SK-N-SH treated with all-trans-retinoic acid at 6 μM for 48 hours (cell line): ENCODE measurements around the gene REEP6.

Experiments used
- ATAC-seq: fragments of 200-7000 bp; cut with Tn5 transposase; 3 replicates; pipeline ENCODE4 v1.9.1; 2020; ENCODE audit warnings: mild to moderate bottlenecking, moderate library complexity
- ARNTL ChIP-seq: fragments of 450-650 bp; formaldehyde crosslinking; IDR thresholded peaks from 2 replicates; pipeline ENCODE4 v1.5.0; 2020; ENCODE audit warnings: low read depth, mild to moderate bottlenecking, moderate library complexity, borderline replicate concordance
- BACH2 ChIP-seq: fragments of 250-450 bp; sonication (Bioruptor Pico); IDR thresholded peaks from 2 replicates; pipeline ENCODE4 v1.9.0; 2021; ENCODE audit warnings: mild to moderate bottlenecking, borderline replicate concordance
- CREB5 ChIP-seq: fragments of 250-450 bp; sonication (Bioruptor Pico); IDR thresholded peaks from 2 replicates; pipeline ENCODE4 v1.5.1; 2020; ENCODE audit warnings: low read depth, mild to moderate bottlenecking, moderate library complexity
- CSDC2 ChIP-seq: fragments of 250-450 bp; sonication (Bioruptor Pico); IDR thresholded peaks from 2 replicates; pipeline ENCODE4 v1.5.0; 2020; ENCODE audit warnings: mild to moderate bottlenecking, moderate library complexity
- ESRRG ChIP-seq: fragments of 250-450 bp; sonication (Bioruptor Pico); IDR thresholded peaks from 2 replicates; pipeline ENCODE4 v1.6.1; 2021; ENCODE audit warnings: mild to moderate bottlenecking
- GLIS3 ChIP-seq: fragments of 250-450 bp; sonication (Bioruptor Pico); IDR thresholded peaks from 2 replicates; pipeline ENCODE4 v1.5.0; 2020; ENCODE audit warnings: mild to moderate bottlenecking, moderate library complexity
- OSR1 ChIP-seq: fragments of 250-450 bp; sonication (Bioruptor Pico); IDR thresholded peaks from 2 replicates; pipeline ENCODE4 v1.8.0; 2022; ENCODE audit warnings: moderate library complexity, mild to moderate bottlenecking, inconsistent platforms
- PATZ1 ChIP-seq: fragments of 250-450 bp; sonication (Bioruptor Pico); IDR thresholded peaks from 2 replicates; pipeline ENCODE4 v1.8.0; 2020; ENCODE audit warnings: mild to moderate bottlenecking, moderate library complexity, borderline replicate concordance
- POU6F1 ChIP-seq: fragments of 250-450 bp; sonication (Bioruptor Pico); IDR thresholded peaks from 2 replicates; pipeline ENCODE4 v1.8.0; 2021; ENCODE audit warnings: low read depth, mild to moderate bottlenecking, moderate library complexity, borderline replicate concordance
- PPARA ChIP-seq: fragments of 250-450 bp; sonication (Bioruptor Pico); IDR thresholded peaks from 2 replicates; pipeline ENCODE4 v1.5.0; 2020; ENCODE audit warnings: mild to moderate bottlenecking, borderline replicate concordance
- RARB ChIP-seq: fragments of 250-450 bp; sonication (Bioruptor Pico); IDR thresholded peaks from 2 replicates; pipeline ENCODE4 v1.8.0; 2021; ENCODE audit warnings: mild to moderate bottlenecking, moderate library complexity
- SNAI2 ChIP-seq: fragments of 250-450 bp; sonication (Bioruptor Pico); IDR thresholded peaks from 2 replicates; pipeline ENCODE4 v1.5.0; 2020; ENCODE audit warnings: mild to moderate bottlenecking, moderate library complexity
- TCF4 ChIP-seq: fragments of 250-450 bp; sonication (Bioruptor Pico); IDR thresholded peaks from 2 replicates; pipeline ENCODE4 v1.8.0; 2021; ENCODE audit warnings: mild to moderate bottlenecking, moderate library complexity, borderline replicate concordance
- TOX ChIP-seq: fragments of 250-450 bp; sonication (Bioruptor Pico); IDR thresholded peaks from 2 replicates; pipeline ENCODE4 v1.8.0; 2021; ENCODE audit warnings: mild to moderate bottlenecking, moderate library complexity, borderline replicate concordance
- TSHZ2 ChIP-seq: fragments of 250-450 bp; sonication (Bioruptor Pico); IDR thresholded peaks from 2 replicates; pipeline ENCODE4 v1.5.0; 2020; ENCODE audit warnings: mild to moderate bottlenecking, moderate library complexity
- ZC3H10 ChIP-seq: fragments of 250-450 bp; sonication (Bioruptor Pico); IDR thresholded peaks from 2 replicates; pipeline ENCODE4 v1.5.1; 2021; ENCODE audit warnings: mild to moderate bottlenecking, moderate library complexity
- ZFP3 ChIP-seq: fragments of 250-450 bp; sonication (Bioruptor Pico); IDR thresholded peaks from 2 replicates; pipeline ENCODE4 v1.5.0; 2020; ENCODE audit warnings: mild to moderate bottlenecking, moderate library complexity
- ZFP30 ChIP-seq: fragments of 450-650 bp; formaldehyde crosslinking; IDR thresholded peaks from 2 replicates; pipeline ENCODE4 v1.5.0; 2022; ENCODE audit warnings: mild to moderate bottlenecking, moderate library complexity
- ZNF565 ChIP-seq: fragments of 450-650 bp; formaldehyde crosslinking; conservative IDR thresholded peaks from 2 replicates; pipeline ENCODE4 v1.5.0; 2020; ENCODE audit warnings: low read depth, mild to moderate bottlenecking, moderate library complexity
- ZNF70 ChIP-seq: fragments of 450-650 bp; formaldehyde crosslinking; IDR thresholded peaks from 2 replicates; pipeline ENCODE4 v1.5.0; 2020; ENCODE audit warnings: mild to moderate bottlenecking, moderate library complexity
- ZNF8 ChIP-seq: fragments of 450-650 bp; formaldehyde crosslinking; IDR thresholded peaks from 2 replicates; pipeline ENCODE4 v1.5.0; 2020; ENCODE audit warnings: mild to moderate bottlenecking, moderate library complexity

The REEP6 gene

GRCh38 chr19:1467490-1468273 is 23.3 kb upstream of the REEP6 start:
- ATAC-seq = no peak
- TF ChIP-seq ARNTL (no peak), TCF4 (CRISPR knock-in tag) (no peak), GLIS3 (CRISPR knock-in tag) (no peak), ZNF70 (CRISPR knock-in tag) (no peak), TSHZ2 (CRISPR knock-in tag) (no peak), CSDC2 (CRISPR knock-in tag) (no peak), CREB5 (no peak), BACH2 (CRISPR knock-in tag) (no peak), ZNF565 (CRISPR knock-in tag) (no peak), ZFP3 (CRISPR knock-in tag) (no peak), PATZ1 (no peak), SNAI2 (no peak), ZC3H10 (CRISPR knock-in tag) (no peak), PPARA (CRISPR knock-in tag) (no peak), OSR1 (CRISPR knock-in tag) (no peak), ESRRG (CRISPR knock-in tag) (no peak), POU6F1 (no peak), ZNF8 (CRISPR knock-in tag) (no peak), RARB (CRISPR knock-in tag) (no peak)
- TF ChIP-seq, all 23 proteins: peak for 0

- no peak for TF ChIP-seq OSR1 (CRISPR knock-in tag)
- no peak for TF ChIP-seq CSDC2 (CRISPR knock-in tag)
- TF ChIP-seq BACH2 (CRISPR knock-in tag) = no peak
- TF ChIP-seq SNAI2 = no peak
- no peak for TF ChIP-seq ZFP30 (CRISPR knock-in tag)
- TF ChIP-seq TSHZ2 (CRISPR knock-in tag) = no peak
- TF ChIP-seq RARB (CRISPR knock-in tag) = no peak
- no peak for TF ChIP-seq ZFP3 (CRISPR knock-in tag)
- no peak for TF ChIP-seq CREB5
- TF ChIP-seq ZC3H10 (CRISPR knock-in tag) = no peak
- no peak for TF ChIP-seq PPARA (CRISPR knock-in tag)
- no peak for TF ChIP-seq GLIS3 (CRISPR knock-in tag)
- no peak for TF ChIP-seq TOX (CRISPR knock-in tag)
- ATAC-seq = no peak
Measured at GRCh38 chr19:1468274-1468820, 22.6 kb upstream of the REEP6 start.
